NOMO-1 treated with DMSO at 0.1 percent for 48 hours (cell line): ENCODE data around the gene HIPK3.
A peak's percentile ranks its signal among the peaks of the same experiment; 100 is the strongest.
"Not testable (repeated sequence)": the region's sequence is repeated elsewhere in the genome, so short reads cannot be mapped to it uniquely, and the experiment has no call there.

Source experiments
- DNase-seq: peaks from one replicate; lab custom pipeline; 2025; ENCODE audit not compliant: unreplicated experiment; lab: John Stamatoyannopoulos, UW

The HIPK3 gene

GRCh38 chr11:33296695-33297094 is 39.5 kb downstream of the HIPK3 start:
- DNase-seq: no peak

- DNase-seq: no peak
Observed at GRCh38 chr11:33303541-33303940, 46.4 kb downstream of the HIPK3 start.

GRCh38 chr11:33306821-33307220 is 49.6 kb downstream of the HIPK3 start:
- not testable (repeated sequence) for DNase-seq

GRCh38 chr11:33307984-33308383 is 50.8 kb downstream of the HIPK3 start:
- DNase-seq: no peak

- DNase-seq: no peak
Observed at GRCh38 chr11:33309118-33309517, 51.9 kb downstream of the HIPK3 start.

- DNase-seq: no peak
Observed at GRCh38 chr11:33310720-33311500, 53.7 kb downstream of the HIPK3 start.

GRCh38 chr11:33311680-33312079 is 54.5 kb downstream of the HIPK3 start:
- no peak for DNase-seq

- DNase-seq: no peak
Observed at GRCh38 chr11:33315822-33316221, 58.6 kb downstream of the HIPK3 start.

- DNase-seq: no peak
Observed at GRCh38 chr11:33317662-33318061, 60.5 kb downstream of the HIPK3 start.

- no peak for DNase-seq
Observed at GRCh38 chr11:33320016-33320813, 63.0 kb downstream of the HIPK3 start.

- no peak for DNase-seq
Observed at GRCh38 chr11:33320814-33321330, 63.7 kb downstream of the HIPK3 start.

- DNase-seq: peak; percentile 49
Observed at GRCh38 chr11:33321422-33321821, 64.2 kb downstream of the HIPK3 start.

GRCh38 chr11:33323421-33323820 is 66.2 kb downstream of the HIPK3 start:
- DNase-seq: peak; percentile 15

- peak; percentile 59 for DNase-seq
Observed at GRCh38 chr11:33324302-33324985, 67.3 kb downstream of the HIPK3 start.

GRCh38 chr11:33325451-33325850 is 68.3 kb downstream of the HIPK3 start:
- DNase-seq: no peak

- DNase-seq: peak; percentile 48
Observed at GRCh38 chr11:33329705-33330329, 72.6 kb downstream of the HIPK3 start.

GRCh38 chr11:33333816-33334215 is 76.6 kb downstream of the HIPK3 start:
- peak; percentile 35 for DNase-seq

GRCh38 chr11:33334627-33335026 is 77.4 kb downstream of the HIPK3 start:
- no peak for DNase-seq

GRCh38 chr11:33339247-33339646 is 82.1 kb downstream of the HIPK3 start:
- no peak for DNase-seq

GRCh38 chr11:33344611-33345010 is 87.4 kb downstream of the HIPK3 start:
- no peak for DNase-seq
